Effector memory CD4-positive, alpha-beta T cell (primary cell): ENCODE measurements around the gene ATXN1.
"Not testable (repeated sequence)": the region's sequence is repeated elsewhere in the genome, so short reads cannot be mapped to it uniquely, and the experiment has no call there.

Experiments
- DNase-seq, 3 donors: peaks; one replicate each; pipeline ENCODE4 v3.0.0-alpha.2; 2020
- H3K27ac ChIP-seq: 2 replicates; pipeline ENCODE4 v1.7.0; 2013; ENCODE audit warnings: mild to moderate bottlenecking, low read length, moderate library complexity; ENCODE audit not compliant: insufficient read depth, poor library complexity, severe bottlenecking
- H3K27me3 ChIP-seq: replicated peaks from 2 replicates; pipeline ENCODE4 v1.7.0; 2013; ENCODE audit warnings: mild to moderate bottlenecking, low read length; ENCODE audit not compliant: insufficient read depth, control insufficient read depth, poor library complexity, severe bottlenecking
- H3K36me3 ChIP-seq: 2 replicates; pipeline ENCODE4 v1.7.0; 2013; ENCODE audit warnings: mild to moderate bottlenecking, low read length, moderate library complexity; ENCODE audit not compliant: control insufficient read depth, insufficient read depth
- H3K4me1 ChIP-seq: 2 replicates; pipeline ENCODE4 v1.7.0; 2013; ENCODE audit warnings: low read length, mild to moderate bottlenecking; ENCODE audit not compliant: control insufficient read depth, insufficient read depth, poor library complexity, severe bottlenecking
- H3K4me3 ChIP-seq: 2 replicates; pipeline ENCODE4 v1.7.0; 2013; ENCODE audit warnings: low read length, low read depth, mild to moderate bottlenecking; ENCODE audit not compliant: insufficient read depth, poor library complexity, severe bottlenecking
- H3K9me3 ChIP-seq: 2 replicates; pipeline ENCODE4 v1.7.0; 2013; ENCODE audit warnings: mild to moderate bottlenecking, low read length, moderate library complexity; ENCODE audit not compliant: control insufficient read depth

Gene ATXN1

DNA sequence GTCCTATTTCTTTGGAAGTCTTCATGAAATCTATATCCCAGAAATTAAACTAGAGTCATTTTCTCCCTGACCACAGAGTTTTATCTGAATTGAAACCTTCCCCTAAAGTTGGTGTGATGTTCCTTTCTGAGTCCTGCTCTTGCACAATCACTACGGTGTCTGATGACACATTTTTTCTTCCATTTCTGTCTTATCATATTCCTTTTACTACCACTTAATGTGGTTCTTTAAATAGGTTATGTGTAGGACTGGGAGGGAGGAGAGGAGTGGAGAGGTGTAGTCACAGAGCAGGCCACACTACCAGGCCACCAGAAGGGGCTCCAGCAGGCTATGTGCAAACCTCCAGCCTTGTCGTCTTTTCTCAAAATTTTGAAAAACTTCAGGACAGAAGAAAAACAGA is 39.7 kb upstream of the ATXN1 start:
- no peak overlapping the region for H3K27ac ChIP-seq
- H3K9me3 ChIP-seq, result no peaks in the 10 kb centered on the region
- no peak for DNase-seq
- no peak overlapping the region for H3K4me3 ChIP-seq
- no peaks in the 10 kb centered on the region for H3K27me3 ChIP-seq
- H3K36me3 ChIP-seq, result no peaks in the 10 kb centered on the region
- no peaks in the 10 kb centered on the region for H3K4me1 ChIP-seq

- Histone ChIP-seq H3K4me3 (no peak overlapping the region), H3K27ac (no peak overlapping the region), H3K27me3 (no peaks in the 10 kb centered on the region), H3K9me3 (no peaks in the 10 kb centered on the region), H3K36me3 (no peaks in the 10 kb centered on the region), H3K4me1 (no peaks in the 10 kb centered on the region)
- DNase-seq, result no peak
Observed at GRCh38 chr6:16800341-16800740, 39.1 kb upstream of the ATXN1 start.

DNA sequence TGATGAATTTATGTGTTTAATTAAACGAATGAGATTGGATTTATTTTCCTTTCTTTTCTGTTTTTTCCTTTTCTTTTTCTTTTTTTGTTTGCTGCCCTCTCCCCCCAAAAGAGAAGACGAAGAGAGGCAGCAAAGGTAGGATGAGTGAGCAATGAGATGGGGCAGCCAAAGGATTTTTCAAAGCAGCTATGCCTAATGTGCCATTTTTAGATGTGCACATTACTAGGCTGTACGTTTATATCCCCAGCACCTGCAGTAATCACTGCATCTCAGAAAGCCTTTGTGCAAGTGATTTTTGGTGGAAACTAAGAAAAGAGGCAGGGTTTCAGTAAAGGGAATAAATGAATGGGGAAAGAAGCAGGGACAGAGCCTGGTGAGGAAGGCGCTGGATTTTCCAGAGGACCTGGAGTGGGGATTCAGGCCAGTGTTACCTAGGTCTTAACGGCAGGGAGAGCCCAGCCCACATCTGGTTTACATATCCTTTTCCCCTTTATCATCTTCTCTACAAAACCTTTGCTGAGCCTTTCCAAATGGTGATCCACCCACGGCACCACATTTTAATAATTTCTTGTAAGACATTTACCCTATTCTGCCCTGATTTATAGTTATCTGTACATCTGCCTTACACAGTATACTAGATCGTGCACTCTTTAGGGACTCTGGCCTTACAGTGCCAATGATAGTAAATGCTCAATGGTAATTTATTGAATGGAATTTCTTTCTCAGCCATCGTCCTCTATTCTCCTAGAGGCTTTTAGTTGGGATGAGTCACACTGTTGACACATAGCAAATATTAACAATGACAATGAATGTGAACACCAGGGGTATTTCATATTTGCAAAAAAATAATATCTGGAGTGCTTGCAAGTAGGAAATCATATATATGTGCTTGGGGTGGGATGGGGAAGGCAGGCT is 38.3 kb upstream of the ATXN1 start:
- H3K27ac ChIP-seq, result no peak overlapping the region

GRCh38 chr6:16793828-16794412 is 32.7 kb upstream of the ATXN1 start:
- no peaks in the 10 kb centered on the region for H3K27me3 ChIP-seq
- H3K4me1 ChIP-seq, result no peaks in the 10 kb centered on the region
- DNase-seq, result no peak
- H3K27ac ChIP-seq, result no peak overlapping the region
- H3K4me3 ChIP-seq, result no peak overlapping the region
- no peaks in the 10 kb centered on the region for H3K9me3 ChIP-seq
- no peaks in the 10 kb centered on the region for H3K36me3 ChIP-seq

More for the DNA sequence above, 38.3 kb upstream of the ATXN1 start:
- no peaks in the 10 kb centered on the region for H3K4me1 ChIP-seq
- H3K27me3 ChIP-seq, result no peaks in the 10 kb centered on the region
- no peaks in the 10 kb centered on the region for H3K36me3 ChIP-seq
- DNase-seq, result no peak
- no peak overlapping the region for H3K4me3 ChIP-seq
- H3K9me3 ChIP-seq, result no peaks in the 10 kb centered on the region

DNA sequence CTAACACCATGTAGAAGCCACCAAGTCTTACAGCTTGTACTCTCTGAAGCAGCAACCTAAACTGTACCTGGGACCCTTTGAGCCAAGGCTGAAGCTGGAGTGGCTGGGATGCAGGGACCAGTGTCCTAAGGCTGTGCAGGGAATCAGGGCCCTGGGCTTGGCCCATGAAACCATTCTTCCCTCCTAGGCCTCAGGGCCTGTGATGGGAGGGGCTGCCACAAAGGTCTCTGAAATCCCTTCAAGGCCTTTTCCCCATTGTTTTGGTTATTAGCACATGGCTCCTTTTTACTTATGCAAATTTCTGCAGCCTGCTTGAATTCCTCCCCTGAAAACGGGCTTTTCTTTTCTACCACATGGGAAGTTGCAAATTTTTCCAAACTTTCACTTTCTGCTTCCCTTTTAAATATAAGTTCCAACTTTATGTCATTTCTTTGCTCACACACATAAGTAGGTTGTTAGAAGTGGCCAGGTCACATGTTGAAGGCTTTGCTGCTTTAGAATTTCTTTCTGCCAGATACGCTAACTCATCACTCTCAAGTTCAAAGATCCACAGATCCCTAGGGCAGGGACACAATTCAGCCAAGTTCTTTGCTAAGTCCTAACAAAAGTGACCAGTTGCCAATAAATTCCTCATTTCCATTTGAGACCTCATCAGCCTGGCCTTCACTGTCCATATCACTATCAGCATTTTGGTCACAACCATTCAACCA is 28.2 kb upstream of the ATXN1 start:
- H3K27me3 ChIP-seq, result no peaks in the 10 kb centered on the region
- DNase-seq, result no peak

DNA sequence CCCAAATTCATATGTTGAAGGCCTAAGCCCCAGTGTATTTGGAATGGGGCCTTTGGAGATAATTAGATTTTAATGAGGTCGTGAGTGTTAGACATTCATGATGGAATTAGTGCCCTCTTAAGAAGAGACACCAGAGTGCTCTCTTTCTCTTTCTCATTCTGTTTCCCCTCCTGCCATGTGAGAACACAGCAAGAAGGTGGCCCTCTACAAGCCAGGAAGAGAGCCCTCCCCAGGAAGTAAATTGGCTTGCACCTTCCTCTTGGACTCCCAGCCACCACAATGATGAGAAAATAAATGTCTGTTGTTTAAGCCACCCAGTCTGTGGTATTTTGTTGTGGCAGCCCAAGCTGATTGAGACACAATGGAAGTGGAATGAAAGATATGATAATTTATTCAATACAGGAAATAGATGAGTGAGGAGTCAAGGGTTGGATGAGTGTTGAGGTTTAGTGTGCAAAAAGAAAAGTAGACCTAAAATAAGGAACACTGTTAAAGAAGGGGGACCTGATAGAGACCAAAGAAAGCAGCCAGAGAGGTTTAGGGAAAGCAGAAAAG is 25.9 kb upstream of the ATXN1 start:
- Histone ChIP-seq H3K4me3 (no peak overlapping the region), H3K4me1 (no peaks in the 10 kb centered on the region), H3K9me3 (no peaks in the 10 kb centered on the region), H3K27ac (no peak overlapping the region), H3K36me3 (no peaks in the 10 kb centered on the region), H3K27me3 (no peaks in the 10 kb centered on the region)
- DNase-seq, result no peak

More for the DNA sequence above, 28.2 kb upstream of the ATXN1 start:
- Histone ChIP-seq H3K36me3 (no peaks in the 10 kb centered on the region), H3K27ac (no peak overlapping the region), H3K9me3 (no peaks in the 10 kb centered on the region), H3K4me1 (no peaks in the 10 kb centered on the region), H3K4me3 (no peak overlapping the region)

GRCh38 chr6:16785496-16785895 is 24.2 kb upstream of the ATXN1 start:
- no peaks in the 10 kb centered on the region for H3K9me3 ChIP-seq
- H3K4me3 ChIP-seq, result no peak overlapping the region
- H3K36me3 ChIP-seq, result no peaks in the 10 kb centered on the region
- no peak overlapping the region for H3K27ac ChIP-seq
- H3K27me3 ChIP-seq, result no peaks in the 10 kb centered on the region
- H3K4me1 ChIP-seq, result no peaks in the 10 kb centered on the region
- no peak for DNase-seq

GRCh38 chr6:16784957-16785356 is 23.7 kb upstream of the ATXN1 start:
- not testable (repeated sequence) for DNase-seq, H3K27me3 ChIP-seq, H3K27ac ChIP-seq, H3K36me3 ChIP-seq, H3K9me3 ChIP-seq, H3K4me1 ChIP-seq, H3K4me3 ChIP-seq

DNA sequence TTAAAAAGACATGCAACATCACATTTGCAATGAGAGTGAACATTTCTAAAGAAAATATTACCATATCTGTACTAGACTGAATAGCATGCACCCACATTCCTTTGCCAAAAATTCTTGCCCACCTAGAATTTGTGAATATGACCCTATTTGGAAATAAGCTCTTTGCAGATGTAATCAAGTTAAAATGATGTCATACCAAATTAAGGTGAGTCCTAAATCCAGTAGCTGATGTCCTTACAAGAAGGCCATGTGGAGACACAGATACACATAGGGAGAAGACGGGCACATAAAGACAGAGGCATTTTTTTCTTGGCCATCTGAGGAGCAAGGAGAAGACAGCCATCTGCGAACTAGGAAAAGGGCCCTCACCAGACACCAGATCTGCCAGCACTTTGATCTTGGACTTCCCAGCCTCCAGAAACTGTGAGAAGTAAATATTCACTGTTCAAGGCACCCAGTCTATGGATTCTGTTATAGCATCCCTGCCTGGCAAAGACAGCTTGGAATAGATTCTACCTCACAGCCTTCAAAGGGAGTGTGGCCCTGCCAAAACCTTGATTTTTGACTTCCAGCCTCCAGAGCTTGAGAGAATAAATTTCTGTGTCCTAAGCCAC is 22.8 kb upstream of the ATXN1 start:
- no peak overlapping the region for H3K4me3 ChIP-seq
- H3K27ac ChIP-seq, result no peak overlapping the region
- H3K4me1 ChIP-seq, result no peaks in the 10 kb centered on the region
- DNase-seq, result no peak
- no peaks in the 10 kb centered on the region for H3K27me3 ChIP-seq
- H3K9me3 ChIP-seq, result no peaks in the 10 kb centered on the region
- no peaks in the 10 kb centered on the region for H3K36me3 ChIP-seq
